ENCODE results near the gene DQX1. TPM values are rescaled to one million over a fixed set of nuclear protein-coding genes. Genes with fewer than 3 reads are reported as not detected.

DQX1 gene
- total and polyA plus RNA-seq, 9 of the 15 experiments (the other 6 are each of a cell fraction or from before 2014, with no cell fraction given): 0.04 to 0.38 (median 0.18) TPM; not detected in 1

DNA sequence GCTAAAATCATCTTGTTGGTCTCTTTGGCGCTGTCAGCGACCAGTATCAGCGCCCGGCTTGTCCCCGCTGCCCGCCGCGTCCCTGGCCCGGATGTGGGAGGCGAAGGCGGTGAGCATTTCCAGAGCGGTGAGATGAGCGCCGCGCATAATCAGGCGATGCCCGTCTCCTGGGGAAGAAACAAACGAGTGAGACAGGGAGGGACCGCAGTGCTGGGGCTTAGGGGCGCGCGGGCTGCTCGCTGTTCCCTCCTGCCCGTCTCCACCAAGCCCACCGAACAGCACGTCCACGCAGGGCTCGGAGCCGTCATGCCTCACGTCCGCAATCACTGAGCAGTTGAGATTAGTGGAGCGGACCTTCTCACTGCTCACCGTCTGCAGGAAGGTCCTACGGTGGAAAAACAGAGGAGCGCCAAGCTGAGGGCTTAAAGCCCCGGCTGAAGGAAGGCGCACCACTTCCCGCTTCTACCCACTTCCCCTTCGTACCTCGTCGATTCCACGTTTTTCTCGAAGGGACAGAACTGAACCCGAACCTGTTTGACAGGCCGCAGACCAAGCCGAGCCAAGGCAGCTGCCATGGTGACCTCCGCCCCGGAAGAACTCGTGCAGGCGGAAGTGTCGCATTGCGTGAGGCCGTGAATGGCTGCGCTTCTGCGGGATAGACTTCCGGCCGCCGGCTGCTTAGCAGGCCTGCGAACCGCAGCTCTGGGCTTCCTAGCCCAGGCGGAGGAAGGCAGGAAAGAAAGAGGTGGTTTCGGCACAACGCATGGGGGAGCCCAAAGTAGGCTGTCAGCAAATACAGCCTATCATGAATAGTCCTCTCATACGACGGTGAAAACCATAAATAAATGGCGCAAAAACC is 53.7 kb downstream of the DQX1 start, which contains the start of gene MRPL53 (continued):
- TF ChIP-seq, protein P1, sequence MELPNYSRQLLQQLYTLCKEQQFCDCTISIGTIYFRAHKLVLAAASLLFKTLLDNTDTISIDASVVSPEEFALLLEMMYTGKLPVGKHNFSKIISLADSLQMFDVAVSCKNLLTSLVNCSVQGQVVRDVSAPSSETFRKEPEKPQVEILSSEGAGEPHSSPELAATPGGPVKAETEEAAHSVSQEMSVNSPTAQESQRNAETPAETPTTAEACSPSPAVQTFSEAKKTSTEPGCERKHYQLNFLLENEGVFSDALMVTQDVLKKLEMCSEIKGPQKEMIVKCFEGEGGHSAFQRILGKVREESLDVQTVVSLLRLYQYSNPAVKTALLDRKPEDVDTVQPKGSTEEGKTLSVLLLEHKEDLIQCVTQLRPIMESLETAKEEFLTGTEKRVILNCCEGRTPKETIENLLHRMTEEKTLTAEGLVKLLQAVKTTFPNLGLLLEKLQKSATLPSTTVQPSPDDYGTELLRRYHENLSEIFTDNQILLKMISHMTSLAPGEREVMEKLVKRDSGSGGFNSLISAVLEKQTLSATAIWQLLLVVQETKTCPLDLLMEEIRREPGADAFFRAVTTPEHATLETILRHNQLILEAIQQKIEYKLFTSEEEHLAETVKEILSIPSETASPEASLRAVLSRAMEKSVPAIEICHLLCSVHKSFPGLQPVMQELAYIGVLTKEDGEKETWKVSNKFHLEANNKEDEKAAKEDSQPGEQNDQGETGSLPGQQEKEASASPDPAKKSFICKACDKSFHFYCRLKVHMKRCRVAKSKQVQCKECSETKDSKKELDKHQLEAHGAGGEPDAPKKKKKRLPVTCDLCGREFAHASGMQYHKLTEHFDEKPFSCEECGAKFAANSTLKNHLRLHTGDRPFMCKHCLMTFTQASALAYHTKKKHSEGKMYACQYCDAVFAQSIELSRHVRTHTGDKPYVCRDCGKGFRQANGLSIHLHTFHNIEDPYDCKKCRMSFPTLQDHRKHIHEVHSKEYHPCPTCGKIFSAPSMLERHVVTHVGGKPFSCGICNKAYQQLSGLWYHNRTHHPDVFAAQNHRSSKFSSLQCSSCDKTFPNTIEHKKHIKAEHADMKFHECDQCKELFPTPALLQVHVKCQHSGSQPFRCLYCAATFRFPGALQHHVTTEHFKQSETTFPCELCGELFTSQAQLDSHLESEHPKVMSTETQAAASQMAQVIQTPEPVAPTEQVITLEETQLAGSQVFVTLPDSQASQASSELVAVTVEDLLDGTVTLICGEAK (IDR thresholded peaks at IDR 0.05): peak; percentile 99
- TF ChIP-seq, protein P1 (CRISPR knock-in tag; IDR thresholded peaks at IDR 0.05): no peak
- TF ChIP-seq SNIP1 (IDR thresholded peaks at IDR 0.05; ENCODE audit: low read depth): no peak
- peak; percentile 100 for TF ChIP-seq GABPB1 (CRISPR knock-in tag; IDR thresholded peaks at IDR 0.05)
- TF ChIP-seq POLR2AphosphoS2 (IDR thresholded peaks at IDR 0.05; ENCODE audit: low read length): peak; percentile 100
- TF ChIP-seq ZNF274 (IDR thresholded peaks at IDR 0.05; ENCODE audit: borderline replicate concordance, low read depth, low read length): no peak
- TF ChIP-seq NR2C2 (CRISPR knock-in tag; IDR thresholded peaks at IDR 0.05): peak; percentile 100
- peak; percentile 100 for TF ChIP-seq NR2C2 (tag; IDR thresholded peaks at IDR 0.05)
- TF ChIP-seq, protein P2, sequence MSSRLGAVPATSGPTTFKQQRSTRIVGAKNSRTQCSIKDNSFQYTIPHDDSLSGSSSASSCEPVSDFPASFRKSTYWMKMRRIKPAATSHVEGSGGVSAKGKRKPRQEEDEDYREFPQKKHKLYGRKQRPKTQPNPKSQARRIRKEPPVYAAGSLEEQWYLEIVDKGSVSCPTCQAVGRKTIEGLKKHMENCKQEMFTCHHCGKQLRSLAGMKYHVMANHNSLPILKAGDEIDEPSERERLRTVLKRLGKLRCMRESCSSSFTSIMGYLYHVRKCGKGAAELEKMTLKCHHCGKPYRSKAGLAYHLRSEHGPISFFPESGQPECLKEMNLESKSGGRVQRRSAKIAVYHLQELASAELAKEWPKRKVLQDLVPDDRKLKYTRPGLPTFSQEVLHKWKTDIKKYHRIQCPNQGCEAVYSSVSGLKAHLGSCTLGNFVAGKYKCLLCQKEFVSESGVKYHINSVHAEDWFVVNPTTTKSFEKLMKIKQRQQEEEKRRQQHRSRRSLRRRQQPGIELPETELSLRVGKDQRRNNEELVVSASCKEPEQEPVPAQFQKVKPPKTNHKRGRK (tag; IDR thresholded peaks at IDR 0.05): no peak
- TF ChIP-seq ZNF354B (CRISPR knock-in tag; IDR thresholded peaks at IDR 0.05): no peak
- 0 out of 2 replicates have a peak, but pooled peaks have one; percentile 6 for TF ChIP-seq ZNF23 (CRISPR knock-in tag; IDR thresholded peaks at IDR 0.05)
- peak; percentile 47 for TF ChIP-seq ASH1L (IDR thresholded peaks at IDR 0.05; ENCODE audit: borderline replicate concordance, low read depth, partially characterized antibody)
- TF ChIP-seq TOE1 (IDR thresholded peaks at IDR 0.05; ENCODE audit: borderline replicate concordance): no peak; the same call in 1 of the 2 replicates
- TF ChIP-seq TOE1 (CRISPR knock-in tag; IDR thresholded peaks at IDR 0.05; ENCODE audit: borderline replicate concordance, low read depth): no peak
- peak in 1 of 2 experiments; percentile 30; a peak in 1 of 4 replicates for TF ChIP-seq RAD21 (CRISPR knock-in tag; conservative IDR thresholded peaks at IDR 0.05 in 1 of 2, IDR thresholded peaks at IDR 0.05 in 1 of 2)
- TF ChIP-seq FOXJ2 (tag; IDR thresholded peaks at IDR 0.05): peak; percentile 59

Measured in K562 (cell line).